Measurements from ENCODE around the gene TMEM72.
A peak's percentile ranks its signal among the peaks of the same experiment; 100 is the strongest.

TMEM72 gene

GRCh38 chr10:44955413-44956070, 44.4 kb downstream of the TMEM72 start:
- DNase-seq (ENCODE audit: low spot score): no peak

- DNase-seq (ENCODE audit: low spot score): no peak
These were observed 45.1 kb downstream of the TMEM72 start for GRCh38 chr10:44956226-44956625.

DNA sequence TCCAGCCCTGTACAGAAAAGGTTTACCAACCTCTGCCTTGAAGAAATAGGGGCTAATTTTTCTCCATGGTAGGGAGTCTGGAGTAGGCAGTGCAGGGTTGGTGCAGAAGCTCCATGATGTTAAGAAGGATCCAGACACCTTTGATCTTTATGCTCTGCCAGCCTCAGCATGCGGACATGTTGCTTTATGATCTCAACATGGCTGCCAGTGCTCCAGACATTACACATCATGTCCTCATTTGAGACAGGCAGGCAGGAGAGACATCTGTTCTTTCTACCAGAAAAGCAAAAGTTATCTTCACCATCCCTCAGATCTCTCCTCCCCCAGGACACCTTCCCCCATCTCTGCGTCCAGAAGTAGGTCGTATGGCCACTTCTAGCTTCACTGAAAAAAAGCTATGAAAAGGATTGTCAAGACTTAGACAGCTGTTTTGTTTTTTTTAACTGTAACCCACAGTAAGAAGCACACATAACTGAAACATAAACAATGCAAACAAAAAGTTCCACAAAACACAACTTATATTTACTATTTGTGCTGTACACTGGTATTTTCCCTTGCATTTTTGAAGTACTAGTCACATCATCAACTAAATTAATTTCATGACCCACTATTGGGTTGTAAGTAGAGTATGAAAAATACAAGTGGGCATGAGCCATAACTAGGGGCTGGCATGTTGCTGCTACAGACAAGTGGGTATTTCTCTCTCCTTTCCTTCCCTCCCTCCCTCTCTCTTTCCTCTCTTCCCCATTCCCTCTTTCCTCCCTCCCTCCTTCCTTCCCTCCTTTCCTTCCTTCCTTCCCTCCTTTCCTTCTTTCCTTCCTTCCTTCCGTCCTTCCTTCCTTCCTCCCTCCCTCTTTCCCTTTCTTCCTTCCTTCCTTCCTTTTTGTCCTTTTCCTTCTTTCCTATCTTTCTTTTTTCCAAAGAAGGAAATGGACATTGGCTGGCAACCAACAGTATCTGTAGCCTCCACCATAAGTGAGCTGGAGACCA, 45.9 kb downstream of the TMEM72 start:
- no peak for DNase-seq (ENCODE audit: low spot score)

DNA sequence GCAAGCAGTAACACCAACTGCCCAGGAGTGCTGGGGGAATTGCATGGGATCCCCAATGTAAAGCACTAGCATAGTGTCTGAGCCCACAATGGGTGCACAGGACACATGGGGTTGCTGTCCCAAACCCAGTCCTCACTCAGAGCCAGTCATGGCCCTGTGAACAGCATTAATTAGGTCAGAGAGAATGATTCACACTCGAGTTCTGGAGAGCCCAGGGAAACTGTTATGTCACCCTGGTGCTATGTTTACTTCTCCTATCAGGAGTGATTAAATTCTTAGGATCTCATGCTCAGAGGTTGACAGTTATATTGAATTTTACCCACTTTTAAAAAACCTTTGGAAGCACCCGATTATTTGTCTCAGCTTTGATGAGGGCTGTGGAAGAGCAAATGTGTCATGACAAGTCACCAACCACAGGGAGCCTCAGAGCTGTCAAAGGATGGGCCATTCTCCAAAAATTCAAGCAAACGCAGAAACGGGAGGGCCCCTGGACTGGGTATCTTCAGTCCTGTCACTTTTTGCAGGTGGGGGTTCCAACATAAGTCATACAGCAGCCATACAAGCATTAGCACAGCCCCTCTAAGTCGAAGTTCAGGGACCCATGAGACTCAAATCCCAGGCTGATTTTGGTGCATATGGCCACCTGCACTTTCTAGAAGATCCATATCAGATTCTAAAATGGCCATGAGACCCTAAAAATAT, 47.2 kb downstream of the TMEM72 start:
- DNase-seq (ENCODE audit: low spot score): no peak

- DNase-seq (ENCODE audit: low spot score): no peak
These were observed 47.7 kb downstream of the TMEM72 start for GRCh38 chr10:44958898-44959246.

DNA sequence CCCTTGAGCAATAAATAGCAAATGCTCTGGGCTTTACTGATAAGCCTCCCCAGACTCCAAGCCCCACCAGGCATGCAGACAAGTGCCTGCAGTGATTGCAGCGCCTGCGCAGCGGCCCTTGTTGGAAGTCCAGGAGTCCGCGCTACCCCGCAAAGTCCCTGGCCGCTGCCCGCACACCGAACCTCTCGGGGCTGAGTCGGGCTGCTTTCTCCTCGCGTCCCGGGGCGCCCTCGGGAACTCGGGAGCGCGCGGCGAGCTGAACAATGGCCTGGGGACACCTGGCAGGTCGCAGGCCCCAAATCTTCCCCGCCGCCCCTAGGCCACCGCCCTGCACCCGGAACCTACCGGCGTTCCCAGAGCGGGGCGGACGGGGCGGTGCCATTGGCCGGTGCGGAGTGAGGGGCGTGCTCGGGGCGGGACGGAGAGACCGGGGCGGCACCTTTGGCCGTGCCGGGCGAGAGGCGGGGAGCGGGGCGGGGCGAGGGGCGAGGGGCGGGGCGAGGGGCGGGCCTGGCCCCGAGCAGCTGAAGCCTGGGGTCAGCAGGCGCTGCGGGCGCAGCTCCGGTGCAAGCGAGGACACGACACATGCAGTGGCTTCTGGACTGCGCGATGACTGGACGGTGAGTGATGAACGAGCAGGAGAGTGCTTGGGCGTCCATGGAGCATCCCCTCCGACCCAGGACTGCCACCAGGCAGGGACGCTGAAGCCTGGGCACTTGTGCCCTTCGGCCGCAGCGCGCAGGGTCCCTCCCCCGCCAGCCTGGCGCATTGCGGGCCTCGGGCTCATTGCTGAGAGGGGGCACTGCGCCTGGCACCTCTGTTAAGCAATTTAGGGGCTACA, 48.3 kb downstream of the TMEM72 start, which contains the start of gene RASSF4:
Gene RASSF4, plus strand, starts transcription at position 556 of the 841 bp plus-strand sequence. CDS start 10,401 bp downstream, outside the sequence.
- peak; percentile 93 for DNase-seq (ENCODE audit: low spot score)

DNA sequence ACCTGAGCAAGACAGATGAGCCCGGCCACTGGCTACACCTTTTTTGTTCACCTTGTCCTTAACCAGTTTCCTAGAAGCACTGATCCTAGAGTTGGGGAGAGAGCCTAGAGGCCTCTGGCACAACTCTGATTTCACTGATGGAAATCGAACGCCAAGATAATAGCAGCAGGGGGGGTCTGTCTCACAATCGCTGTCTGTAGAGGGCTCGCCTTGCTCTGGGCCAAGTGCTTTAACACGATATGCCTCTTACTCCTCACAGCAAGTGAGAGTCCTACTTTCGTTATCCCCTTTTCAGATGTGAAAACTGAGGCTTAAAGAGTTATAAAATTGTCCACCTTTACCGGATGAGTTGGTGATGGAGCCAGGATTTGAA, 48.9 kb downstream of the TMEM72 start:
- DNase-seq (ENCODE audit: low spot score): no peak

DNA sequence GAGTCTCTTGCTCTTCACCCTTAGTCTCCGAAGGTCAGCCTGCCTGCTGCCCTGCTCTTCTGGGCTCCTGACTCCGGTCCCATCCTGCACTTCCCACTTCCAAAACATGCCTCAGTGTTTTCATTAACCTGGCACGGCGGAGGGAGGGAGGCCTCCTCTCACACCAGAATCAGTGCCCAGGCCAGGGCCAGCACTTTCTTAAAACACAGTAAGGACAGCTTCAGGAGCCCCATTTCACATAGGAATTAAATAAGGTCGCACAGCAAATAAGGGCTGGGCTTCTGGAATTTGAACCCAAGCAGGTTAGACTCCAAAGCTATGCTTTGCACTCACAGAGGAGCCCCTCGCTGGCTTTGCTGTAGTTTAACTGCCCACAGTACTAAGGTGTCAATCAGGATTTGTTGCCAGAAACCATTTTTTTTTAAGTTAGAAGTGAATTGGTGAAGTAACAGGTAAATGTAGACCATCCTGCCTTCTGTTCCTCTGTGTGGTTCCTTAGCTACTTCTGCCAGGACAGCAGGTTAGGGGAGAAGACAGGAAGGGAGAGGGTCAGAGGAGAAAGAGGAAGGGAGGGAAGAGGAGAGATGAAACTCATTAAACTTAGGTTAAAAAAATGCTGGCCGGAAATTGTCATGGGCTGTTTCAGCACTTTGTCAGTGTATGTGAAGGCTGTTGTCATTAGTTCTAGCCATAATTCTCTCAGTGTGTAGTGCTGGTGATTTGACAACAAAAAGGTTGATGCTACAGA, 49.5 kb downstream of the TMEM72 start:
- peak; percentile 41 for DNase-seq (ENCODE audit: low spot score)

- no peak for DNase-seq (ENCODE audit: low spot score)
These were observed 50.1 kb downstream of the TMEM72 start for GRCh38 chr10:44961230-44961571.

DNA sequence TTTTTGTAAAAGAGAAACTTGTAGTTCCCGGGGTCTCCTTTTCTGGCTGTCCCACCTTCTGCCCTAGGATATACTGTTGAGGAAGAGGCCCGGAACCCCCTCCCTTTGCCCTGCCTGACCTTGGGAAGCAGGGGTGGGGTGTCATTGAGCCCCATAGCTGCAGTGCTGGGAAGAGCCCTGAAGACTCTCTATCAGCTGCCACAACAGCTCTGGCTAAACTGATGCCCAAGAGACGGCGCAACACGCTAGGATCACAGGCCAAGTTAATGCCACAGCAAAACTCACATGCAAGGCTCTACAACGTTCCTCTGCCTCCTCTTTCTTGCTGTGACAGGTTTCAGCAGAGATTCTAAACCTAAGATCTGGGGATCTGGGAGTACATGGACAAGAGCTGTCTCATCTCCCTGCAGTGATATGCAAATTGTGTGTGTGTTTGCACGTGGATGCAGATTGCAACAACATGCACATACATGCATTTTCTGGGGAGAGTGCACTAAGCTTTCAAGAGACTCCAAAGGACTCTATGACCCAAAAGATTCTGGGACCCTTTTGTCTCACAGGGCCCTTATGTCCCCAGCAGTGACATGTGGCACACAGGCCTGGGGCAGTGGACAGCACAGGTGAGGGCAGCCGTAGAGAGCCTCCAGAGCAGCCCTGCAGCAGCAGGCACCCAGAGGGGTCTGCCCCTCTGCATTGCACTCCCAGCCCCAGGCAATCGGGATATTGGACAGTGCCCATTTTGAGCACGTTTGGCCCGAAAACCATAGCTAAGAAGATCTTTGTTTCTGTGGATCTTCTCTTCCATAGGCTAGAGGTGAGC, 51.0 kb downstream of the TMEM72 start:
- peak; percentile 45 for DNase-seq (ENCODE audit: low spot score)

- DNase-seq (ENCODE audit: low spot score): peak; percentile 64
These were observed 52.0 kb downstream of the TMEM72 start for GRCh38 chr10:44962870-44963738.

GRCh38 chr10:44963772-44964633, 52.9 kb downstream of the TMEM72 start:
- DNase-seq (ENCODE audit: low spot score): peak; percentile 99

DNA sequence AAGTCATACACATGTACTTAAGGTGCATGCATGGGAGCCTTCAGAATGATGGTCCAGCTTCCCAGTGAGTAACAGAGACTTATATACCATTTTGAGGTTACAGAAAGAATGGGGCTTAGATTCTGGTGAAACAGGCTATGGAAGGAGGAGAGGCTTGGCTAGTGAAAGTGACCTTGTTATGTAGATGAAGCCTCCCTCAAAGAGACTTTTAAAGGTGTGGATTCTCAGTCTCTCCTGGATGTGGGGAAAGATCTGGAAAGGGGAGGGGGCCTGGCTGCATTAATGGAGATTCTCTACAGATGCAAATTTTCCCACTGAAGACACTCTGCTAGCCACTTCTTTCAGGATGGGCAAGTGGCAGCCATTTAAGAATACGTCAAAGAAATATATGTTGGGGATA, 54.0 kb downstream of the TMEM72 start:
- DNase-seq (ENCODE audit: low spot score): no peak

GRCh38 chr10:44965651-44966097, 54.5 kb downstream of the TMEM72 start:
- DNase-seq (ENCODE audit: low spot score): no peak

DNA sequence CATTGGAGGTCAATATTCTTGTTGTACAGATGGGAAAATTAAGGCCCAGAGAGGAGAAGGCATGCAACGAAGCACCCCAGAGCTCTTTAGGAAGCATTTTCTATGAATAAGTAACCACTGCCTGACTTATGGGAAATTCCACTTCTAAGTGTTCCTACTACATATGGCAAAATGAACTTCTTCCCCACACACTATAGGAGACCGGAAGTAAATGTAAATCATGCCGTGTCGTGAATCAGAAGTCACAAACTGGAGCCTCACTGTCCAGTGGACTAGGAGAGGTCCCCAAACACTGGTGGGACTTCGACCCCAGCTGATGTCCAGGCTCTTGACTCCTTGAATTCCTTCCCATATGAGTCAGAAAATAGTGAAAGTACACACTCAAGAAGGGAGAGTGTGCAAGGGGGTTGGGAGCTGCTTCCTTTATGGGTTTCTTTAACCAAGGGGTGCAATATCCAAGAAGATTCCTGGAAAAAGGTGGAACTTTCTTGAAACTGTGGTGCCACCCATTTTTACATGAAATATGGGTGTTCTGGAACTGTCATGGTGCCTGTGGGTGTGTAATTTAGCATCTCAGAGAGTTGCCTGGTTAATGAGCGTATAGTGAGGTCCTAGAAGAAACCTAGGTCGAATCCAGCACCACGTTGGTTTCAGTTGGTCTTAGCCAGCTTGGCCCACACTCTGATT, 55.1 kb downstream of the TMEM72 start:
- DNase-seq (ENCODE audit: low spot score): no peak

- DNase-seq (ENCODE audit: low spot score): no peak
These were observed 55.8 kb downstream of the TMEM72 start for GRCh38 chr10:44966816-44967509.

DNA sequence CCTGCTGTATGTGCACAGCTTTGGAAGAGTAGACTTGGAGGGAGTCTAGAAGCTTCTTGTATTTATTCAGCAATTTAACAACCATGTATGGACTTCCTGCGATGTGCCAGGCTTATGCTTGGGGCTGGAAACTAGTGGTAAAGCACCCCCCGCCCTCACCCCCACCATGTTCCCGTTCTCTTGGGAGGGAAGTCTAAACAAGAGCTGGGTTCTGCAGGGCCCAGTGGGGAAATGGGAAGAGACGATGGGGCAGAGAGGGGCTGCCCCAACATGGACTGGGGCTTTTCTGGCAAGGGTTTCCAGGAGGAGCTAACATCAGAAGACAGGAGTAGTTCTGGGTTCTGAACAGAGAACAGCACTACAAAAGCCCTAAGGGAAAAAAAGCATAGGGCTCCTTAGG, 56.5 kb downstream of the TMEM72 start:
- DNase-seq (ENCODE audit: low spot score): no peak
